Loucy (cell line): ENCODE measurements around the gene BEST1.

Source experiments
- H2AFZ ChIP-seq: fragments of 200-600 bp; sonication (generic); 2 replicates; pipeline ENCODE4 v1.6.0; 2016; ENCODE audit warnings: antibody characterized with exemption, mild to moderate bottlenecking, low read length, moderate library complexity
- H3F3A ChIP-seq: fragments of 200-600 bp; 2 replicates; pipeline ENCODE4 v1.6.0; 2016; ENCODE audit warnings: antibody characterized with exemption, low read depth, mild to moderate bottlenecking
- H3K27me3 ChIP-seq: fragments of 200-600 bp; sonication (generic); 2 replicates; pipeline ENCODE4 v1.6.1; 2014; ENCODE audit warnings: low read length, mild to moderate bottlenecking; ENCODE audit not compliant: insufficient read depth, poor library complexity, severe bottlenecking
- H3K36me3 ChIP-seq: fragments of 200-600 bp; sonication (generic); 2 replicates; pipeline ENCODE4 v1.6.1; 2016; ENCODE audit warnings: low read length; ENCODE audit not compliant: insufficient read depth
- H3K4me1 ChIP-seq: fragments of 200-600 bp; sonication (generic); 2 replicates; pipeline ENCODE4 v1.5.1; 2014; ENCODE audit warnings: low read length, mild to moderate bottlenecking; ENCODE audit not compliant: insufficient read depth, poor library complexity, severe bottlenecking
- H3K4me2 ChIP-seq: fragments of 200-600 bp; sonication (generic); 2 replicates; pipeline ENCODE4 v1.6.0; 2014; ENCODE audit warnings: antibody characterized with exemption, low read length, low read depth, mild to moderate bottlenecking; ENCODE audit not compliant: poor library complexity, severe bottlenecking
- H3K4me3 ChIP-seq: fragments of 200-600 bp; sonication (generic); 2 replicates; pipeline ENCODE4 v1.5.1; 2014; ENCODE audit warnings: low read length, mild to moderate bottlenecking, mixed read lengths; ENCODE audit not compliant: poor library complexity, severe bottlenecking
- H3K79me2 ChIP-seq: fragments of 200-600 bp; sonication (generic); 2 replicates; pipeline ENCODE4 v1.6.1; 2014; ENCODE audit warnings: low read length; ENCODE audit not compliant: insufficient read depth
- H3K9ac ChIP-seq: fragments of 200-600 bp; sonication (generic); 2 replicates; pipeline ENCODE4 v1.6.0; 2014; ENCODE audit warnings: mild to moderate bottlenecking, low read depth, low read length, moderate library complexity; ENCODE audit not compliant: poor library complexity, severe bottlenecking
- H3K9me2 ChIP-seq: fragments of 200-600 bp; sonication (generic); replicated peaks from 2 replicates; pipeline ENCODE4 v1.6.1; 2016; ENCODE audit warnings: low read depth, low read length, mixed read lengths
- H3K9me3 ChIP-seq: fragments of 200-600 bp; sonication (generic); 2 replicates; pipeline ENCODE4 v1.6.1; 2014; ENCODE audit warnings: mild to moderate bottlenecking, antibody characterized with exemption, low read length, low read depth; ENCODE audit not compliant: insufficient read depth
- H4K20me1 ChIP-seq: fragments of 200-600 bp; sonication (generic); 2 replicates; pipeline ENCODE4 v1.6.0; 2014; ENCODE audit warnings: antibody characterized with exemption, low read length, mild to moderate bottlenecking; ENCODE audit not compliant: insufficient read depth, poor library complexity, severe bottlenecking
- CTCF ChIP-seq: fragments of 200-600 bp; sonication (generic); conservative IDR thresholded peaks from 2 replicates; pipeline ENCODE4 v1.5.1; 2014; ENCODE audit warnings: mild to moderate bottlenecking, antibody characterized with exemption, low read length
- EZH2phosphoT487 ChIP-seq: fragments of 200-600 bp; IDR thresholded peaks from 2 replicates; pipeline ENCODE4 v1.6.1; 2018; ENCODE audit warnings: antibody characterized with exemption, mild to moderate bottlenecking, moderate library complexity, borderline replicate concordance

BEST1 gene

GRCh38 chr11:61922539-61922938, 27.6 kb upstream of the BEST1 start:
- Histone ChIP-seq H3K9me3 (no peaks in the 10 kb centered on the region), H3K36me3 (no peaks in the 10 kb centered on the region), H3K4me1 (no peaks in the 10 kb centered on the region), H4K20me1 (no peaks in the 10 kb centered on the region), H2AFZ (no peak overlapping the region), H3K9ac (no peak overlapping the region), H3K27me3 (no peaks in the 10 kb centered on the region), H3K9me2 (no peaks in the 10 kb centered on the region), H3K79me2 (no peaks in the 10 kb centered on the region), H3F3A (no peaks in the 10 kb centered on the region), H3K4me2 (no peak overlapping the region), H3K4me3 (no peak overlapping the region)
- TF ChIP-seq CTCF (no peak), EZH2phosphoT487 (no peak)

DNA sequence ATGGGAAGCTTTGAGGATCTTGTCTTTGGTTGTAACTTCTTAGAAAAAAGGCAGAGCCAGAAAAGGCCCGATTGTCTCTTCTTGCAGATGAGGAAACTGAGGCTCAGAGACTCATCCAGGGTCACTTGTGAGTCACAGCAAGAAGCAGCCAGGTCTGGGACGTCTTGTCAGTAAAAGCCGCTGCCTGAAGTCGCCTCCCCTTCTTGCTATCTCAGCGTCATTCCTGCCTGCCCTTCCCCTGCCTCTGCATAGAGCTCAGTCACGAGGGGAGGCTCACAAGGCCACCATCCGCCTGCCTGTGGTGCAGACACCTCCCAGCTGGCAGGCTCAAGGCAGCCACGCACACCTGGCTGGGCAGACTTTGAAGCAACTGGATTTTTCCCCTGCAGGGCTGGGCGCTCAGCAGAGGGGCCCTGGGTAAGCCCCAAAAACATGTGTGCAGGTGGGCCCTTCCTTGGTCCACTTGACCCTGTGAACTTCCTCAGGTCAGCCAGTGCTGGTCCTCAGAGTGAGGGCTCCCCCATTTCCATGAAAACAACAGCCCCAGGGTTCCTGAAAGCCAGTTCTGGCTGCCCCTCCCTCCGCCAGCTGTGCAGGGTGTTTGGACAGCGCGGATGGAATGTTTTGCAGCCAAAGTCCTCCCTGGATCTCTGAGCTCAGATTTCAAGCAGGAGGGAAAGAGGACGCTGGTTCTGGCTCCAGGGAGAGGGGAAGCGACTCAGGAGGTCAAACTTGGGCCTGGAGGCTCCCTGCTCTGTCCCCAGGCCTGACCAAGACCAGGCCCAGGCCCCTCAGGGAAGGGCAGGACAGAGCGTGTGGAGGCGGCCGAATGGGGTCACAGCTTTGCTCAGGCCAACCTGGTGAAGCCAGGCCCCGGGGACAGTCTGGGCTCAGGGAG, 26.7 kb upstream of the BEST1 start:
- Histone ChIP-seq H3K4me1 (no peaks in the 10 kb centered on the region), H3K4me2 (no peak overlapping the region), H2AFZ (no peak overlapping the region)

DNA sequence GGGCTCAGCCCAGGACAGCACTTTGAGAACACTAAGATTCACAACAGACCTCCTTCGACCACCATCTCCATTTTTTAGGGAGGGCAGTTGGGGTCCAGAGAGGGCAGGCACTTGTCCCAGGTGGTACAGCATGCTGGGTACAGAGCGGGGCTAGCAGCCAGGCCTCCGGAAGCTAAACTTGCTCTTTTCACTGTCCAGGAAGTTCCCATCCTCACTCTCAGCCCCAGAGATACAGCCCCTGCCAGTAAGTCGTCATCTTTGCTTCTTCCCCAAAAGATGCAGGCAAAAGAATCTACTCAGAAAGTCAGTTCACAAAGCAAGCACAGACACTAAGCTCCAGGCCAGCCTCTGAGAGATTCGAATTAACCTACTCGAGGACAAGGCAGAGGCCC, 26.1 kb upstream of the BEST1 start:
- no peaks in the 10 kb centered on the region for H3K27me3 ChIP-seq
- H3K9me2 ChIP-seq = no peaks in the 10 kb centered on the region
- no peaks in the 10 kb centered on the region for H3K9me3 ChIP-seq
- H3K36me3 ChIP-seq = no peaks in the 10 kb centered on the region
- no peak overlapping the region for H3K9ac ChIP-seq
- no peaks in the 10 kb centered on the region for H3F3A ChIP-seq
- no peaks in the 10 kb centered on the region for H3K4me1 ChIP-seq
- no peak overlapping the region for H3K4me2 ChIP-seq
- no peaks in the 10 kb centered on the region for H4K20me1 ChIP-seq
- H3K4me3 ChIP-seq = no peak overlapping the region
- TF ChIP-seq EZH2phosphoT487 (no peak), CTCF (no peak)
- H2AFZ ChIP-seq = no peak overlapping the region
- no peaks in the 10 kb centered on the region for H3K79me2 ChIP-seq

More for the DNA sequence above, 26.7 kb upstream of the BEST1 start:
- no peaks in the 10 kb centered on the region for H3K36me3 ChIP-seq
- no peaks in the 10 kb centered on the region for H3K9me3 ChIP-seq
- no peaks in the 10 kb centered on the region for H3K9me2 ChIP-seq
- TF ChIP-seq EZH2phosphoT487 = no peak
- TF ChIP-seq CTCF = no peak
- no peak overlapping the region for H3K4me3 ChIP-seq
- no peak overlapping the region for H3K9ac ChIP-seq
- H3K27me3 ChIP-seq = no peaks in the 10 kb centered on the region
- no peaks in the 10 kb centered on the region for H3K79me2 ChIP-seq
- no peaks in the 10 kb centered on the region for H3F3A ChIP-seq
- no peaks in the 10 kb centered on the region for H4K20me1 ChIP-seq
